ENCODE results near the gene PTK6.

The PTK6 gene

DNA sequence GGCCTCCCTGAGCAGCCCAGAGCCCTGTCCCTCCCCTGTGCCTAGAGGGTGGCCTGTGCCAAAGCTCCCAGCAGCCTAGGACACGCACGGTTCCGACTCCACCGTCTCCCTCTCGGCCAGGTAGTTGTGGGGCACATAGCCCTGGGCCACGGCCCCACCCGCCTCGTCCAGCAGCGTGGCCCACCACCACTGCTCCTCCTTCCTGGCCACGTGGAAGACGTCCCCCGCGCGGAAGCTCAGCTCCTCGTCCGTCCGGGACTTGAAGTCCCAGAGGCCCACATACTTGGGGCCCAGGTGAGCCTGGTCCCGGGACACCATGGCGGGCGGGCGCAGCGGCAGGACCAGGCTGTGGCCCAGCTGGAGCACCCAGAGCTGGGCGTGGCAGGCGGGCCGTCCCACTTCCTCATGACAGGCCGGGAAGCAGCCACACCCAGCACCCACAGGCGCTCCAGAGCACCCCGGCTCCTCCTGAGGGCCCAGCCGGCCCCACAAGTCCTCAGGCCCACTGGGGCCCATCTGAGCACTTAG lies at the start of gene PTK6:
TSS of gene PTK6 (minus strand) at position 380 of the 528 bp plus-strand sequence. CDS start at position 318, 62 bp downstream.
- Histone ChIP-seq H3K9me3 (ENCODE audit: low read length) (no peaks in the 10 kb centered on the region), H3K27me3 (ENCODE audit: insufficient read depth, low read length) (peaks cover 5% of the 10 kb centered on the region), H3K4me3 (ENCODE audit: low read length) (no peak within 1 kb of the TSS), H3K4me1 (ENCODE audit: insufficient read depth, low read length) (peaks cover 9% of the 10 kb centered on the region), H2AFZ (ENCODE audit: low read depth, low read length) (no peak within 1 kb of the TSS), H3K36me3 (ENCODE audit: insufficient read depth, low read length) (no peaks in the 10 kb centered on the region)

DNA sequence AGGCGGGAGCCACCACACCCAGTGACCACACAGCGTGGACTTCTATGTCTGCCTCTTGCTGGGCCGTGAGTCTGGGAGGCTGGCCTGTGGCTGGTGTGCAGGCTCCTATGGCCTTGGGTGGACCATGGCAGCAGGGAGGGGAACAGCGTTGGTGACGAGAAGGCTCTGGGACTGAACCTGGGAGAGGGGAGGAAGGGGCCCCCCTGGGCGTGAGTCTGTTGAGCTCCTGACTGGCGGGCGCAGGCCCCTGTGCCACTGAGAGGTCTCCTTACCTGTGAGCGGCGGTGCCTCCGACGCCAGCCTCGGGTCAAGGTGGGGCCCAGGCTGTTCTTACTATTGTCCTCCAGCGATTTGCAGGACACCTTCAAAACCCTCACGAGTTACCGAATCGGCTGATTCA lies 49.6 kb upstream of the PTK6 start:
- Histone ChIP-seq H3K36me3 (ENCODE audit: insufficient read depth, low read length) (peaks cover 17% of the 10 kb centered on the region), H3K9me3 (ENCODE audit: low read length) (no peaks in the 10 kb centered on the region), H3K4me1 (ENCODE audit: insufficient read depth, low read length) (peaks cover 4% of the 10 kb centered on the region), H2AFZ (ENCODE audit: low read depth, low read length) (no peak overlapping the region), H3K4me3 (ENCODE audit: low read length) (no peak overlapping the region), H3K27me3 (ENCODE audit: insufficient read depth, low read length) (no peaks in the 10 kb centered on the region)

DNA sequence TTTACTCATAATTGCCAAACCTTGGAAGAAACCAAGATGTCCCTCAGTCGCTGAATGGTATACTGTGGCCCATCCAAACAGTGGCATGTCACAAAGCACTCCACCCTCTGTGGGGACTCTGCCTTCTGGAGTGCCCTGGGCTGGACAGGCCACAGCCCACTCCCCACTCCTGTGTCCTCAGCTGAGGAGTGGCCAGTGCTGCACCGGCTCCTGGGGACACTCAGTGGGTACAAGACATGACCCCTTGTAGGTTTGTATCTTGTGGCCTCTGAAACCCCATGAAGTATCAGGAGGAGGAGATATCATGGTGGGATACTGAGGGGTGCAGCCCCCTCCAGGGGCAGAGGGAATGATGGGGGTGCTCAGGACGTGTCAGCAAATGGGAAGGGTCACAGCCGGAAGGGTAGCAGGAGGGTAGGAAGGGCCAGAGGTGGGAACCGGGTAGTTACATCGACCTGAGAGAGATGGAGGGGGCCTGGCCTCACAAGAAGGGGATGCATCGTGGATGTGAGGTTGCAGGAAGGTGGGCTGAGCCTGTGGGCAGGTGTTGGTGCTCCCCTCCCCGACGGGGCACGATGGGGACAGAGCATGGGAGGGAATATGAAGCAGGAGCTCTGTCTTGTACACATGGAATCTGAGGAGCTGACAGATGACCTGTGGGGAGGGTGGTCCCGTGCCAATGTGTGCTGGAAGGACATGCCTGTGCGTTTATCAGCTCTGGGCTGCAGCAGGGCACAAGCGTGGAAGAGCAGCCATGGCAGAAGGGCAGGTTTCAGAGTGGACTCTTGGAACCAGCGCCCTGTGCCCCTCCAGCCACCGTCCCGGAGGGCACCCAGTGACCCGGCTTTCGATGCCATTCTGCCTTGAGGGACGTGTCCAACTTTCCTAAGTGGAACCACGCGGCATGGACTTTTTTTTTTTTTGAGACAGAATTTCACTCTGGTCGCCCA lies 48.7 kb upstream of the PTK6 start:
- H3K27me3 ChIP-seq (ENCODE audit: insufficient read depth, low read length), result no peaks in the 10 kb centered on the region

DNA sequence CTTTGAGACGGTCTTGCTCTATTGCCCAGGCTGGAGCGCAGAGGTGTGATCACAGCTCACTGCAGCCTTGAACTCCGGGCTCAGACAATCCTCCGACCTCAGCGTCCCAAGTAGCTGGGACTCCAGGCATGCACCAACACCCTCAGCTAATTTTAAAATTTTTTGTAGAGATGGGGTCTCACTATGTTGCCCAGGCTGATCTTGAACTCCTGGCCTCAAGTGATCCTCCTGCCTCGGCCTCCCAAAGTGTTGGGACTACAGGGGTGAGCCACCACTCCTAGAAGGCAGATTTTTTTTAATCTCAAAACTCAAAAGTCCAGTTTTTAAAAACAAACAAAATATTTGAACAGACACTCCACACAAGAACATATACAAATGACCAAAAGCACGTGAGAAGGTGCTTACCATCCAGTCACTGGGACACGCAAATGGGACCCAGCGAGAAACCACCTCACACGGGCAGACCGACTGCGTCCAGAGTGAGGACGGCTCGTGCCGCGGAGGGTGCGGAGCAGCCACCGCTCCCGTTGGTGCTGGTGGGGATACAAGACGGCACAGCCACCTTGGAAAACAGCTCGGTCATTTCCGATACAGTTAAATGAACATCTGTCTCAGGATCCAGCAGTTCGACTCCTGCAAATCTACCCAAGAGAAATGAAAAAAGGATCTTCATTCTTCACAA lies 45.3 kb upstream of the PTK6 start:
- Histone ChIP-seq H2AFZ (ENCODE audit: low read depth, low read length) (no peak overlapping the region), H3K27me3 (ENCODE audit: insufficient read depth, low read length) (no peaks in the 10 kb centered on the region)

More for the DNA sequence above, 48.7 kb upstream of the PTK6 start:
- Histone ChIP-seq H3K9me3 (ENCODE audit: low read length) (no peaks in the 10 kb centered on the region), H3K4me1 (ENCODE audit: insufficient read depth, low read length) (peaks cover 4% of the 10 kb centered on the region), H2AFZ (ENCODE audit: low read depth, low read length) (no peak overlapping the region), H3K36me3 (ENCODE audit: insufficient read depth, low read length) (peaks cover 15% of the 10 kb centered on the region), H3K4me3 (ENCODE audit: low read length) (no peak overlapping the region)

DNA sequence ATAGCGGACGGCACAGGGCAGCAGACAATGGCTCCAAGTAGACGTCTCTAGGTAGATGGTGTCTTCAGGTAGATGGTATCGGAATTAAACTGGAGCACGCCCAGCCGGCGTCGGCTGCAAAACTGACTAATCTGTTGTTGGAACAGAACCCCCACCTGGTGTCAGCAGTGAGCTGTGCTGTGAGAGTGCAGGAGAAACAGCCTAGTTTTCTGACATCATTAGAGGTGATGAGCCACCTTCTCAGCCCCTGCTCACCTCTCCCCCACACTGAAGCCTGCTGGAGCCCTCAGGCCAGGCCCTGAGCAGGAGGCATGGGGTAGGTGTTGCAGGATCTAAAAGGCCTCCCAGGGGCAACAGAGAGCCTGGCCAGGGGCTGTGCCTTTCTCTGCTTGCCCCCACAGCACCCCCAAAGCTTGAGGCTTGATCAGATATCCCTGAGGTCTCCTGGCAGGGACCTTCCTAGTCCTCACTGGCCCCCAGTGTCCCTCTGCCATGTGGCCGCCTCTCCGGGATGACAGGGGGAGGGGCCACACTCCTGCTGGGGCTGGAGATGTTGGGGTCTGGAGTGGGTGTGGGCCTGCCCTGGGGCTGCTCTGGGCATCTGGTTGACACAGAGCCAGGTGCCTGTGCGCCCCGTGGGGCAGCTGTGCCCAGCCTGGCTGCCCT lies 43.8 kb upstream of the PTK6 start:
- Histone ChIP-seq H3K4me1 (ENCODE audit: insufficient read depth, low read length) (no peaks in the 10 kb centered on the region), H3K4me3 (ENCODE audit: low read length) (no peak overlapping the region), H3K27me3 (ENCODE audit: insufficient read depth, low read length) (no peaks in the 10 kb centered on the region), H3K36me3 (ENCODE audit: insufficient read depth, low read length) (no peaks in the 10 kb centered on the region), H2AFZ (ENCODE audit: low read depth, low read length) (no peak overlapping the region), H3K9me3 (ENCODE audit: low read length) (peaks cover 2% of the 10 kb centered on the region)

More for the DNA sequence above, 45.3 kb upstream of the PTK6 start:
- no peaks in the 10 kb centered on the region for H3K36me3 ChIP-seq (ENCODE audit: insufficient read depth, low read length)
- H3K4me1 ChIP-seq (ENCODE audit: insufficient read depth, low read length), result no peaks in the 10 kb centered on the region
- no peak overlapping the region for H3K4me3 ChIP-seq (ENCODE audit: low read length)
- peaks cover 2% of the 10 kb centered on the region for H3K9me3 ChIP-seq (ENCODE audit: low read length)

DNA sequence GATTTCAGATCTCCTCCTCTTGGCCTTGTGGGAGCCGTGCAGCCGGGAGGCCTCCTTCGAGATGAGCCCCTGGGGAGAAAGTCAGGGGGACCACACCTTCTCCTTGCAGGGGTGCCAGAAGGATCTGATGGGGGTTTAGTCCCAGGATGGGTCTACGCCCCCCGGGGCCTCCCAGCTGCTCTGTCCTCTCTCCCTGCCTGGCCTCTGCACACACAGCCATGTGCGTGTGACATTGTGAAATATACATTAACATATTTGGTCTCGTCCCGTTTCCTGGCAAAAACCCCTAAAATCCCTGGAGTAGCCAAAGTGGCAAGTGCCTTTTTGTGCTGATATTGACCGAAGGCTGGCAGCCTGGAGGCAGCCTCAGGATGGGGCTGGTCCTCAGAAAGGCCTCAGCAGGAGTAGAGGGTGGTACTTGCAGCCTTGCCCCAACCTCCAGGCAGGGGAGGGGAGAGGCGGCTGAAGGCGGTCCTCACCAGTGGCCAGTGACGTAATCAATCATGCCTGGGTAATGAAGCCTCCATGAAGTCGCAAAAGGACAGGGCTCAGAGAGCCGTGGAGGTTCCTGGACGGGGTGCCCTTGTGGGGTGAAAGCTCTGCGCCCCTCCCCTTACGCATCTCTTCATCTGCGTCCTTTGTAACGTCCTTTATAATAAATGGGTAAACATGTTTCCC lies 42.0 kb upstream of the PTK6 start:
- Histone ChIP-seq H3K27me3 (ENCODE audit: insufficient read depth, low read length) (no peaks in the 10 kb centered on the region), H3K4me1 (ENCODE audit: insufficient read depth, low read length) (peaks cover 4% of the 10 kb centered on the region), H3K36me3 (ENCODE audit: insufficient read depth, low read length) (no peaks in the 10 kb centered on the region), H3K4me3 (ENCODE audit: low read length) (no peak overlapping the region), H2AFZ (ENCODE audit: low read depth, low read length) (no peak overlapping the region), H3K9me3 (ENCODE audit: low read length) (peaks cover 2% of the 10 kb centered on the region)

DNA sequence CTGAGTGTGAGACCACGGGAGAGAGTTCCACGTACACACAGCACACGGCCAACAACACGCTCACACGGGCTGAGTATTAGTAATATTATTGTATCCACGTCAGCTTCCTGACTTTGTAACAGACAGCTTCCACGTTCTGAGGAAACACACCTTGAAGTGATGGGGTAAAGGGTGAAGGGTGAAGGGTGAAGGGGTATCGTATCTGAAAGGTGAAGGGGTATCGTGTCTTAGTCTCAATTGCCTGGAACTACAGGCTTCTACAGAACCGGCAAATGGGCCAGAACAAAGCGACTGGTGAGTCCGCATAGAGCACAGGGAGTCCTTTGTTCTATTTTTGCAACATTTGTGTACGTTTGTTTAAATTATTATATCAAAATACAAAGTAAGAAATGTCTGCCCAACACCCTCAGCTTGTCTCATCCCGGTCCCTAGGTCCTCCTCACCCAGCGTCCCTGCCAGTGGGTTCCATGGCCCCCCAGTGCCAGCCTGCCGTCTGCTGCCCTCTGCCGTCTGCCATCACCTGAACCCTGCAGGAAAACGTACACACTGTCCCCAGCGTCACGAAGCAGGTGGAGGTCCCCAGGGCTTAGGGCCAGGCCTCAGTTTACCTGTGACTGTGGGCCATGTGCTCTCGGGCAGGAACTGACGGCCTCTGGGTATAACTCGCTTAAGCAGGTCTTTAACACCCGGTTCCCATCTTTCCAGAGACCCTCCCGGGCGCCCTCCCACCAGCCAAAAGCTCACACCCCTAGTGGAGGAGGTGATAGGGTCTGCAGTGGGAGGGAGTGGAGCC lies 41.2 kb upstream of the PTK6 start:
- Histone ChIP-seq H3K4me1 (ENCODE audit: insufficient read depth, low read length) (peaks cover 7% of the 10 kb centered on the region), H3K36me3 (ENCODE audit: insufficient read depth, low read length) (no peaks in the 10 kb centered on the region), H3K4me3 (ENCODE audit: low read length) (no peak overlapping the region), H3K9me3 (ENCODE audit: low read length) (peaks cover 2% of the 10 kb centered on the region), H3K27me3 (ENCODE audit: insufficient read depth, low read length) (no peaks in the 10 kb centered on the region), H2AFZ (ENCODE audit: low read depth, low read length) (no peak overlapping the region)

DNA sequence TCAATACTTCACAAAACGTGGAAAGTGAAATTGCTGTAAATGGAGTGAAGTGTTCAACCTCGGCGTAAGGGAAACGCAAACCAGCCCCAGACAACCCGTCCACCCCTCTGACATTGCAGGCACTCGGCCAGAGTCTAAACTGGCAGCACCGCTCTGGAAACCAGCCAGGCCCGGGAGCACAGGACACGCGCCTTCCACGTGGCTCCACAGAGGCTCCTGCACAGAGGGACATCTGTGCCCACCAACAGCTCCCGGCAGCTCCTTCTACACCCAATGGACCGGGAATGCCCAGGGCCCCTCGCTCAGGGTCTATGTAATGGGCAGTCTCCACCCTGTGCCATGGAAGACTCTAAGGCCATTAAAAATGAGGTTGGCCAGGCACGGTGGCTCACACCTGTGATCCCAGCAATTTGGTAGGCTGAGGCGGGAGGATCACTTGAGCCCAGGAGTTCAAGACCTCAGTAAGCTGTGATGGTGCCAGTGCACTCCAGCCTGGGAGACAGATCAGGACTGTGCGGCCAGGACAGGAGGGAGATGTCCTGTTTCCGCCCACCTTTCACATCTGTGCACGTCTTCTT lies 40.2 kb upstream of the PTK6 start:
- Histone ChIP-seq H2AFZ (ENCODE audit: low read depth, low read length) (no peak overlapping the region), H3K4me1 (ENCODE audit: insufficient read depth, low read length) (peaks cover 10% of the 10 kb centered on the region), H3K36me3 (ENCODE audit: insufficient read depth, low read length) (no peaks in the 10 kb centered on the region), H3K4me3 (ENCODE audit: low read length) (no peak overlapping the region), H3K9me3 (ENCODE audit: low read length) (peaks cover 2% of the 10 kb centered on the region), H3K27me3 (ENCODE audit: insufficient read depth, low read length) (no peaks in the 10 kb centered on the region)

DNA sequence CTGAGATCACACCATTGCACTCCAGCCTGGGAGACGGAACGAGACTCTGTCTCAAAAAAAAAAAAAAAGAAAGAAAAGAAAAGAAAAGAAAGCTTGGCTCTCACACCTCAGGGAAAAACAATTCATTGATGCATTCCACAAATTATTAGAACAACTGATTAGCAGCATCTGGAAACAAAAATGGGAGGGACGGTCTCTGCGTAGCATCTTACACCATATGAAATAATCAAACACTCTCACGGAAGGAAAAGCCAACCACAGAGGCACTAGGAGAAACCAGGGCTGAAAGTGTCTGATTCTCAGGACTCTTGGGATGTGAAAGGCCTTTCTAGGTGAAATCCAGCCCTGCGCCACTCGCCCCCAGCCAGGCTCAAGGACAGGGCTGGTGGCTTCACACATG lies 39.1 kb upstream of the PTK6 start:
- Histone ChIP-seq H3K4me1 (ENCODE audit: insufficient read depth, low read length) (peaks cover 10% of the 10 kb centered on the region), H3K36me3 (ENCODE audit: insufficient read depth, low read length) (no peaks in the 10 kb centered on the region), H3K27me3 (ENCODE audit: insufficient read depth, low read length) (no peaks in the 10 kb centered on the region), H3K4me3 (ENCODE audit: low read length) (no peak overlapping the region), H3K9me3 (ENCODE audit: low read length) (peaks cover 2% of the 10 kb centered on the region), H2AFZ (ENCODE audit: low read depth, low read length) (no peak overlapping the region)

DNA sequence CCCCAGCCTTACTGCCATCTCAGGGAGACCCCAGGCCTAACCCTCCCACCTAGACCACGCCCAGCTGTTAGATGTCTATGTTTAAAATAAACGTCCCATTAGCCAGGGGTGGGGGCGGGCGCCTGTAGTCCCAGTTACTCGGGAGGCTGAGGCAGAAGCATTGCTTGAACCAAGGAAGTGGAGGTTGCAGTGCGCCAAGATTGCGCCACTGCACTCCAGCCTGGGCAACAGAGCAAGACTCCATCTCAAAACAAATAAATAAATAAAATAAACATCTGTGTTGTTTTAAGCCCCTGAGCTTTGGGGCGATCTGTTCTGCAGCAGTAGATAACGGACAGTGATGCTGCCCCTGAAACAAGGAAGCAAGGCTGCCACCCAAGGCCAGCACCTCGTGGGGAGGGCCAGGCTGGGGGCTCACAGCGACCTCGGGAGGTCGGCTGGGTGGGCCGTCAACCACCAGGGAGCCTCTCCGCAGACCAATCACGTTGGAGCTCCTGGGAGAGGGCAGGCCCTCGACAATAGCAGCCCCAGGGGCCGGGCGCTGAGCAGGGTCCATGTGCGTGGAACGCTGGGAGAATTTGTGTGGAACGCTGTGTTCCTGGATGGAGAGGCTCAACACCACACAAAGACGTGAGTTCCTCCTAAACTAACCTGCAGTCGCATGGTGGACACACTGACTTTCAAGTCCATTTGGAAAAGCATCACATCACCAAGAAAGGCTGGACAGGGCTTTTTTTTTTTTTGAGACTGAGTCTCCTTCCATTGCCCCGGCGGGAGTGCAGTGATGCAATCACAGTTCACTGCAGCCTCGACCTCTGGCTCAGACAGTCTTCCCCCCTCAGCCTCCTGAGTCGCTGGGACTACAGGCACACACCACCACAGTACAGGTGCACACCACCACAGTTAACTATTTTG lies 37.9 kb upstream of the PTK6 start:
- no peak overlapping the region for H3K4me3 ChIP-seq (ENCODE audit: low read length)
- no peak overlapping the region for H2AFZ ChIP-seq (ENCODE audit: low read depth, low read length)
- no peaks in the 10 kb centered on the region for H3K36me3 ChIP-seq (ENCODE audit: insufficient read depth, low read length)
- H3K9me3 ChIP-seq (ENCODE audit: low read length), result peaks cover 2% of the 10 kb centered on the region
- peaks cover 10% of the 10 kb centered on the region for H3K4me1 ChIP-seq (ENCODE audit: insufficient read depth, low read length)
- H3K27me3 ChIP-seq (ENCODE audit: insufficient read depth, low read length), result no peaks in the 10 kb centered on the region

All from neuron (in vitro differentiated cells).